ELR (cell line): ENCODE data around the gene VPS13A.

Source experiments
- DNase-seq: peaks from one replicate; pipeline ENCODE4 v3.0.0-alpha.2; 2015; ENCODE audit warnings: low read depth

VPS13A gene

DNA sequence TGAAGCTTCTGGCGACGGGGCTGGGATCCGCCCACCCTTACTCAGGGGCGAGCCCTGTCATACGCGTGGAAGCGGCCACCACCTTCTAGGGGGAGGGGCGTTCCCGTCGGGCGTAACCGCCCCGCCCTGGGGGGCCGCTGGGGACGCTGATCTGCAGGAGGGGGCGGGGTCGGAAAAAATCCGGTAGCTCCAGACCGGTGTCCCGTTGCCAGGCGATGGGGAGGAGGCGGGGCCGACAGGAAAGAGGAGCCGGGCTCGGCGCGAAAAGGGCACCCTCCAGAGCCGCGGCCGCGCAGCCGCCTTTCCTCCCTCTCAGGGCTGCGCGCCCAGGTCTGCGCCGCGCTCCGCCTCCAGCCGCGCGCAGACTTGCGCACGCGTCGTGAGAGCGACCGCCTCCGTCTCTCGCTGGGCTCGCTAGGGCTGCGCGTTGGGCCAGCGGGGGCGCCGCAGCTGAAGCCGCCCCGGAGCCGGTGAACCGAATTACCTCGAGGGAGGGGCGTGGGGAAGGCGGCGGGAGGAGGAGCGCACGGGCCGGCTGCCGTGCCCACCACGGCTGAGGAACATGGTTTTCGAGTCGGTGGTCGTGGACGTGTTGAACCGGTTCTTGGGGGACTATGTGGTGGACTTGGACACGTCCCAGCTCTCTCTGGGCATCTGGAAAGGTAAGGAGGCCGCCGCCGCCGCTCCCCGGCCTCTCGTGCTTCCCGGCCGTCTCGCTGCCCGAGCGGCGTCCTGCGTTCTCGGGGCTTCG lies at the start of gene VPS13A:
TSS of gene VPS13A (plus strand) at position 392 of the 751 bp plus-strand sequence. CDS start at position 563, 171 bp downstream.
- peak; percentile 97 for DNase-seq

DNA sequence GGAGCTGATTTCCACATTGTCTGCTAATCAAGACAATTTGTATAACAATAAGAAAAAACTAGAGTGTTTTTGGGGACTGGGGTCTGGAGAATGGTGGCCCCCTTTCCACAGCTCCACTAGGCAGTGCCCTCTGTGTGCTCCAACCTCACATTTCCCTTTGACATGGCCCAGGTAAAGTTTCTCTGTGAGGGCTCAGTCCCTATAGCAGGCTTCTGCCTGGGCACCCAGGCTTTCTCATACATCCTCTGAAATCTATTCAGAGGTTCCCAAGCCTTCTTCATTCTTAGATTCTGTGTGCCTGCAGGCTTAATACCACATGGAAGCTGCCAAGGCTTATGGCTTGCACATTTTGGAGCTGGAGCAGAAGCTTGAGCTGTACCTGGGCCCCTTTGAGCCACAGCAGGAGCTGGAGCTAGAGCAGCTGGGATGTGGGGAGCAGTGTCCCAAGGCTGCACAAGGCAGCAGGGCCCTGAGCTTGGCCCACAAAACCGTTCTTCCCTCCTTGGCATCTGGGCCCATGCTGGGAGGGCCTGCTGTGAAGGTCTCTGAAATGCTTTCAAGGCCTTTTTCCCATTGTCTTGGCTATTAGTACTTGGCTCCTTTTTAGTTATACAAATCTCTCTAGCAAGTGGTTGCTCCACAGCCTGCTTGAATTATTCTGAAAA lies 49.1 kb upstream of the VPS13A start:
- DNase-seq: no peak

DNA sequence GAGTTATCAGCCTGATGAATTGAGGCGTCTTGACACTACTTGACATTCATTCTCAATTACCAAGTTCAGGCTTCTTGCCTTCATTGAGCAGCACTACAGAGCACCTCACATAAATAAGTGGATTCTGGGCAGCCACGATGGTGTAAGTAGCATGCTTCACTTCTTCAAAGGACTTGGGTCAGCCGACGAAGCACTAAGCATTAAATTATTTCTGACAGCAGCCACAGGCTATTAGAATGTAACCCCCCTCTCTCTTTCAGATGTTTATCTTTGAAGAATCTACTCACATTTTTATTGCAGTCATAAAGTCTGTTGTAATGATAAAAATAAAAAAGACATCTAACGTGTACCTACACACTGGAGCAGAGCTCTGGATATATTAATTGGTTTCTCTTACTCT lies 45.9 kb upstream of the VPS13A start:
- no peak for DNase-seq

DNA sequence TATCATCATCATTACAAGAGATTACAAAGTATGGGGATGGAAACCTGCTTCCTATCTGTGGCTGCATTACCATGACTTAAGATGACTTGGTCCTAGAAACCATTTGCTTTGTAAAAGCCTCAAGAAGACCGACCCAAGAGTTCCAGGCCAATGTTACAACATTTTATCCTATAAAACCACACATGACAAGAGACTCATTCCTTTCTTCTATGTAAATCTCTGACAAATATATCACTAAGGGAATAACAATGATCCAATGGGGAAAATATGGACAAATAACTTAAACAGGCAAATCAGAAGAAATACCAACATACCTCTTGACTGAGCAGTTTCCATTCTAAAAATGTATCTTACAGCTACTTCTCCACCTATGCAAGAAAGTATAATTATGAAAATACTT lies 44.3 kb upstream of the VPS13A start:
- DNase-seq: no peak

DNA sequence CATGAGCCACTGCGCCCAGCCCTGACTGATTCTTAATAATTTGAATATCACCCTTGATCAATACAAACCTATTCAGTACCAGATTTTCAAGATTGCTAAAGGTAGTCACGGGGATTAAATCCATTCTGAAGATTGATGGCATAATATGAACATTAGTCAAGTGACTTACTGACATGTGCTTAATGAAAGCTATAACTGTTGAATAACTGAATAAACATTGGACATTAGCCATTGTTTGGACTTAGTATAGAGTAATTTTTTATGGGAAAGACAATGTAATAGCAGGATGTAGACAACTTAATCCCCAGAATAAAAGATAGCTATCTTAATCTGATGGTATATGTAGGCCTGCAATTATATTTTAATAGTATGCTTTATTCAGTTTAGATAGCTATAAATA lies 35.0 kb upstream of the VPS13A start:
- no peak for DNase-seq

DNA sequence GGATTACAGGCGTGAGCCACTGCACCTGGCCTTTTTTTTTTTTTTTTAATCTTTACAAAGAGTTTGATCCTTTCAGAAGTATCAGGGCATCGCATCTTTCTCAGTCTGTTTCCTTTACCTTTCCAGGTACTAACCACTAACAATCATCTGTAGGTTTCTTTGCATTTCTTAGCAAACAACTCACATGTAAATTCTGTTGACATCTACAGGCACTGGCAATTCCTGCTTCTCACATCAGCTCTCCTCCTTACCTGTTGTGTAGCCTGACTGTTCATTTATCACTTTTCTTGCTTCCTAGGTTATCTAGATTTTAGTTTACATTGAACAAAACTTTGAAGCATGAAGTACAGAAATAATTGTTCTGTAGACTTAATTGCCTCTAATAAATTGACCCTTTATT lies 27.5 kb upstream of the VPS13A start:
- DNase-seq: no peak

DNA sequence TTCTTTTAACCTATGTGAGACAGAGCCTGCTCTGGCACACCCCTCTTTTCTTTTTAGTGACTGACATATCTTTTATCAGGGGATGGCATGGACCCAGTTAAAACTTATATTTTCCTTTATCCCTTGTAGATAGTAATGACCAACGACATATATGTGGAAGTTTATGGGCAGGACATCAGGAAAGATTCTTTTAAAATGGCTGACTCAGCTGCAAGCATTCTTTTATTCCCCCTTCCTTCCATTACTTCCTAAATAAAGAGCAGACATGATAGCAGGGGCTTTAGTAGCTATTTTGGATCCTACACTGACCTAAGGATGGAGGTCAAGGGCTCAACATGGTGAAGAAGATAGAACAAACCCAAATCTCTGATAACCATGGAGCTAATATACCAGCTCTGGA lies 25.0 kb upstream of the VPS13A start:
- no peak for DNase-seq

DNA sequence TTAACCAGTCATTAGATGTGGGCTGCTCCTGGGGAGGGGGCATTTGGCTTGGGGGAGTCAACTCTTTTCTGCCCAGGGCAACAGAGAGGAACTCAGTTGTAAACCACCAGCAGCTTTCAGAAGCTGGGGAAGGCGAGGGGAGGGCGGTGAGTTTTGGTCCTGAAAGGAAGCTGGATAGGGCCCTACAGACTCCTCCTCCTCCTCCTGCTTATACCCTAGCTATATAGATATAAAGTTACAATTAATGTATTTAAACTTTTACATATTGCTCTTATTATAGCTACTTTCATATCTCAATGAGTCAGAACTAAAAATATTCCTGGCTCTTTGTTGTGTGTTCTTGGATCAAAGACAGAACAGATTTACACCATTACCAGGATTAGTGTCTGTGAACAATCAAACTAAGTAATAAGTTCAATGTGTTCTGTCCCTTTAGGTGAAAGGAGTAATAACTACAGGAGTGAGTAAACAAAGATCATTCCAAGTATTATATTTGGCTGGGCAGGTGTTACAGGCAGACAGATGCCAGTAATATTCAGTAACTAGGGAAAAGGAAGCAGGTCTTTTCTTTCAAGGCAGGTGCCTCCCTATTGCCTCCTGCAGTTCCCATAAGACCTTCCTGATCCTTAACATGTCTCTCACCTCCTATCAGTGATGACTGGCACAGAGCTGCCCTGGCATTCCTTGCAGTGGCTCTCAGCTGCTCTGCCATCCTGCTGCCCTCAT lies 20.5 kb upstream of the VPS13A start:
- DNase-seq: no peak

DNA sequence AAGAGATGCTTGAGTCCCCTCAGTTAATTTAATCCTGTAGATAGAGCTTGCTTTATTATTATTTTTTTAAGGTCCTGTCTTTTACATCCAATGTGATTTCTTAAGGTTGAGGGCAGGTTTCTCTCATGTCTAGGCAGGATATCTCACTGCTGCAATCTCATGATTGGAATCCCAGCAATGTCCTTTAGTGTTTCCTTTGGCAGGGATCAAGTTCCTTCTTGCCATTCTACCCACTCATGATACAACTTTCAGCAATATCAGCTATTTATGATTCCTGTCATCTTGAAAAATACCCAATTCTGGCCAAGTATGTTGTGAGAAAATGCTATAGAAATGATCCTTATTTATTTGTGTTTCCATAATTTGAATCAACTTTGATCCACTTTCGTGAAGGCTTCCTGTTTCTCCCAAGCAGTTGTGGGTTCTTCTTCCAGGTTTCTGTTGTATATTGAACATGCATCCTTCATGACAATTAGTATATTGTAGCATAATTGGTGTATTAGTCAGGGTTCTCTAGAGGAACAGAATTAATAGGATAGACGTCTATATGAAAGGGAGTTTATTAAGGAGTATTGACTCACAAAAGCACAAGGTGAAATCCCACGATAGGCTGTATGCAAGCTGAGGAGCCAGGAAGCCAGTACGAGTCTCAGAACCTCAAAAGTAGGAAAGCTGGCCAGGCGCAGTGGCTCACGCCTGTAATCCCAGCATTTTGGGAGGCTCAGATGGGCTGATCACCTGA lies 18.4 kb upstream of the VPS13A start:
- peak; percentile 9 for DNase-seq

DNA sequence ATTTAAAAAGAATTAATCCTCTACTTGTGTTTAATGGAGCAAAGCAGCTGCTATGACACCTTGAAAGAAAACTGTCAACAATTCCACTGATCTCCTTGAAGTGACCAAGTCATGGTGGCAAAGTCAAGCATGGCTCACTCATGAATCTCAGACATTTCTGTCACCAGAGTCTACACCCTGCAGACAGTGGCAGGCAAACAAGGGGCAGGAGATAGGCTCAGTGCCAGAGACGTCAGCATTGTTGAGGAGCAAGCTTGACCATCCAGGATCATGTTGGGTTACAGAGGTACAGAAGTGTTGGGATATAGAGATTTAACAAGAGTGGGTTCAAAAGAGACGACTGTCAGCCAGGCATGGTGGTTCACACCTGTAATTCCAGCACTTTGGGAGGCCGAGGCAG lies 16.1 kb upstream of the VPS13A start:
- DNase-seq: no peak

DNA sequence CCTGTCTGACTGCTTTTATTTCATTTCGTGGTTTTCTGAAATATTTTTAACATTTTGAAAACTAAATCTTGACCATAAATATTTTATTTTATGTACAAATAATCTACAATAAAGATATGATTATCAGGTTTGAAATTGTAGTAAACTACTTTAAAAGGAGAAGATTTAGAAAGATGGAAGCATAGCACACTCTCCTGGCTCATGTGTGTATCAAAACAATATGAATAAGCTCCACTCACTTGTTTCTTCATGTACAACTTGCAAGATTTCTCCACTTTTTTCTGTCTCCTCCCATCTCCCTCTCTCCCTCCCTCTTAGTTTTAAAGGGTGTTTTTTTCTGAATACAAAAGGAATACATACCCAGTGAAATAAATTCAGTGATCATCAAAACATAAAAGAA lies 15.4 kb upstream of the VPS13A start:
- no peak for DNase-seq

DNA sequence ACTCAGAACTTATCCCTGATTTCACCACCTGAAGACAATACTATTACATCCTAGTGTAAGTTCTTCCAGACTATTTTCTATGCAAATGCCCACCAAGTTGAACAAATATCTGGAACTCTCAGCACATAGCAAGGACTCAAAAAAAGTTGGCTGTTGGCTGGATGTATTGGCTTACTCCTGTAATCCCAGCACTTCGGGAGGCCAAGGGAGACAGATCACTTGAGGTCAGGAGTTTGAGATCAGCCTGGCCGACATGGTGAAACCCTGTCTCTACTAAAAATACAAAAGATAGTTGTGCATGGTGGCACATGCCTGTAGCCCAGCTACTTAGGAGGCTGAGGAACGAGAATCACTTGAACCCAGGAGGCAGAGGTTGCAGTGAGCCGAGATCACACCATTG lies 15.0 kb upstream of the VPS13A start:
- DNase-seq: no peak

DNA sequence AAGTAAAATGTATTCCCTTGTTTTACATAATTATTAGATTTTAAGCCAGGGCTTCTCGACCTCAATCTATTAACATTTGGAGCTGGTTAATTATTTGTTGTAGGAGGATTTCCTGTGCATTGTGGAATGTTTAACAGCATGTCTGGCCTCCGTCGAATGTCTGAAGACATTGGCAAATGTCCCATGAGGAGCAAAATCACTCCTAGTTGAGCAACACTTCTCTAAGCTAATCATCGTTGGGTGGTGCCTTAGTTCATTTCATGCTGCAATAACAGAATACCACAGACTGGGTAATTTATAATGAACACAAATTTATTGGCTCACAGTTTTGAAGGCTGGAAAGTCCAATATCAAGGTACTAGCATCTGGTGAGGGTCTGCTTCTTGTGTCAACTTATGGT lies 13.4 kb upstream of the VPS13A start:
- DNase-seq: peak; percentile 6

DNA sequence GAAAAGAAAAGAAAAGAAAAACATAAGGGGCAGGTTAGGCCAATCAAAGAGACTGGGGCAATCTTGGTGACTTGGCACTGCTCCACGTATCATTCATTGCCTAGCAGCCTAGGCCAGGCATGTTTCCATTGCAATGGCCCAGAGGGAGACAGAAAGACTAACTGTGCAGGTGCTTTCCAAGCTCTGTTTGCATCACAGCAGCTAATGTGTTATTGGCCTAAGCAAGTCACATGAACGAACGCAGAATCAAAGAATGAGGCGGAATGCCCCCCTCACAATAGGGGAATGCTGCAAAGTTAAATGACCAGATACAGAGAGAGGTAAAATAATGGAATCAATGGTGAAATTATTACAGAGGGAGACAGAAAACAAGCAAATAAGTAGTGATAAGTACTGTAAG lies 11.1 kb upstream of the VPS13A start:
- DNase-seq: no peak

DNA sequence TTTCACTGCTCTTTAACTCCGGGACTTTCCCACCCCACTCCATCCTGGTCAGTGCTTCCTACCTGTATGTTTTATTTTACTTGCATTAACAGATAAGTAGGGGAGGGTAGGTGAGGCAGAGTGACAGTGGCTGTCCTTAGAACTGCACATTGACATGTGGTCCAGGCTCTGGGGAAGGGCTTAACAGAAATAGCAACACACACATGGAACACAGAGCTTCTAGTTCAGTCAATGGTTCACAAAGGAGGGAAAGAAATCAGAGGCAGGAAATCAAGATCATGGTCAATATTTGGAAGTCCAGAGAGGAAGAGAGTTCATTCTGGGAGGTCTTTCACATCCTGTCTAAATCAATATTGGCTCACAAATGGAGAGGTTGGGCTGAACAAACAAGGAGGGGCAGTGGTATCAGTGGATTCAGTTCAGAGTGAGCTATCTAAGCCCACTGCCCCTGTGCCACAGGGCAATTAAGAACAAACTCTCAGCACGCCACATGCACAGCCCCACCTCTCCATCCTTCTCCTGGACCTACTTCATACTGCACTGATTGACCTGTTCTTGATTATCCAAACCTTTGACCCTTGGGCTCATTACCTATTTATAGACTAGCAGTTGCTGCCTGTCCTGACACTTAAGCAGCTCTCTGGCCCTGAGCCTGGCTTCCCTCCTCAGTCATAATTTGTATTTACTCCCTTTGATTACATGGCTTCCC lies 6.2 kb upstream of the VPS13A start:
- no peak for DNase-seq

DNA sequence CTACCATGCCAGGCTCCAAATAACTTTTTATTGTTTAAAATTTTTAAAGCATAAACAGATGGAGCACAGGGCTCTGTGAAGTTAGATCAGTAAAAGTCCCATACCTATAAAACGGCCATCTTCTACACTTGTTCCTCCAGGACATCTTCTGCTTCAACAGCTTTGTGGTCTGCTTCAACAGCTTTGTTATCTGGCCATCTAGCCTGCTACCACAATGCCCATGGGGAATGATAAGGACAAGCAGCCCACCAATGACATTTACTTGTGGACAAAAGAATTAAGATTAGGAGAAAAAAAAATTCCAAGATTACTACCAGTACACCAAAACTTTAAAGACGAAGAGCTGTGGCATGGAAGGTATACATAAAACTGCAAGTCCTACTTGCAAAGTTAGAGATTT lies 2.2 kb upstream of the VPS13A start:
- DNase-seq: no peak

DNA sequence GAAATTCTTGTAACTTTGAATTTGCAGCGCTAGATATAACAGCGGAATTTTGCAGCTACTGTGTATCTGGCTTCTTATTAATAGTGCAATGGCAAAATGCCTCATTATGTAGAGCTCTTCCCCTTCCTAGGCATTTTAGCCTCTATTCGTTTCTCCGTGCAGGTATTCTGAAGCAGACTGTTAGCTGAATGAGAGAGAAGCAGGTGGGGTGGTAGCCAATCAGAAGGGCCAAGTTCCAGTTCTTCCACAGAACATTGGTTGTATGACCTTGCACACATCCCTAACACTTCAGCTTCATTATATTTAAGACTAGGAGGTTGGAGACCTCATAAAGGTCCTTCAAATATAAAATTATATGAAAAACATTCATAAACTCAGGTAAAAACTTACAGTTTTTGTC lies 1.2 kb upstream of the VPS13A start:
- no peak for DNase-seq

DNA sequence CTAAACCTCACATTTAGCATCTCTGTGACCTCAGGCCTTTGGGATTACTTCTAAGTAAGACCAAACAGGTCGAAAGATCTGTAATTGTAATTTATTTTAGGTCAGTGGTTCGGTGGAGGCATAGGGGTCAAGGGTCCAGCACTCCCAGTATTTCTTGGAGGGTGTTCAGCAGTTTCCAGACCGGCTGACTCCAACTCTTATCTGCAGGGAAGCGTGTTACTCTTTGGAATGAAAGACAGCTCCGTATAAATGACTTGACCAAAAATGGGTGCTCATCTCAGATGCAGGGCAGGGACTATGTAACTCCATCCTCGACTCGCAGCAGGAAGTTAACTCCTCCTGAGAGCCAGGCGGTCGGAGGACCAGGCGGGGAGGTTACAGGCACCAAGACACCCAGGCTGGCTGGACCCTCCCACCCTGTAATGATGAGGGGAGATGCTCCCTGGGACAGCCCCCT lies 620 bp upstream of the VPS13A start:
- DNase-seq: no peak

DNA sequence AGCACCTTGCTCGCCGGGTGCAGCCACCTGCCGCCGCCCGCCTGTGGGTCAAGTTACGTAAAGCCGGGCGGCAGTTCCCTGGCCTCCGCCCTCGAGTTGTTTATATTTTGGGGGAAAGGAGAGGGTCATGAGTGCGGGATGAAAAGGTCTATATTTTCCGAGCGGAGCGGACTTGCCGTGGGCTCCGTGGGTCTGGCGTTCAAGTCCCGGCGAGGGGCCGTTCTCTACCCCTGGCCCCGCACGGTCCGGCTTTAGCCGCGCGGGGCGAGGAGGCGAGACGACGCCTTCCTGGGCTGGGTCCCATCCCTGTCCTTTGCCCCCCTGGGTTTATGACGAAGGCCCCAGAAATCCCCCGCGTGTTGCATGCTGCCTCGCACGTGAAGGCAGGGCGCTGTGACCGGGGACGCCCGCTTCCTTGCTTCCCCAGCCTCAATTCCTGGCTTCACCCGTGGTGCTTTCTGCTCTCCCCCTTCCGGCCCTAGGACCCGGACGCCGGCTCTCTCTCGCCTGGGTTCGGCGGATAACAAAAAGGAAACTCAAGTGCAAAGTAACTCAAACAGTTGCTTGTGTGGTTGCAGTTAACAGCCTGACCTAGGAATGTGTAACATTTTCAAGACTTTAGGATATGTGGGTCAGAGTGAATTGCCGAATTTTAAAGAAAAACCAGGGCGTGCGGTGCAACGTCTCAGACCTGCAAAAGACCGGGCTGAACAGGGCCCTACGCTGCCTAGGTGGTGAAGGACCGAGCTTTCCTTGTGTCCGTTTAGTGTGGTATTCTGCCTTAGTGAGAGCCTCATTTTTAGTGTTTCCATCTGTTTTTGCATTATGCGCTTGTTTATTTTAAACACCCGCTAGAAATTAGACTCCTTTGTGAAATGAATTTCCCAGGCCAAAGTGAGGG lies 810 bp downstream of the VPS13A start:
- DNase-seq: peak; percentile 73

DNA sequence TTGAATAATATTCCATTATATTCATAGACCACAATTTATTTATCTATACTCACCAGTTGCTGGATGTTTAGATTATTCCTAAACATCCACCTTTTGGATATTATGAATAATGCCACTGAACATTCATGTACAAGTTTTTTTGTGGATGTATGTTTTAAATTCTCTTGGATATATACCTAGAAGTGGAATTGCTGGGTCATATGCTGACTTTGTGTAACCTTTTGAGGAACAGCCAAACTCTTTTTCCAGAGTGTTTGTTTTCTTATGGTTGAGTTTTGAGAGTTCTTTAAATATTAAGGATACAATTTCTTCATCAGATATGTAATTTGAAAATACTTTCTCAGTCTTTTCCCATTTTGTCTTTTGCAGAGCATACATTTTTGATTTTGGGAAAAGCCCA lies 2.7 kb downstream of the VPS13A start:
- DNase-seq: no peak

DNA sequence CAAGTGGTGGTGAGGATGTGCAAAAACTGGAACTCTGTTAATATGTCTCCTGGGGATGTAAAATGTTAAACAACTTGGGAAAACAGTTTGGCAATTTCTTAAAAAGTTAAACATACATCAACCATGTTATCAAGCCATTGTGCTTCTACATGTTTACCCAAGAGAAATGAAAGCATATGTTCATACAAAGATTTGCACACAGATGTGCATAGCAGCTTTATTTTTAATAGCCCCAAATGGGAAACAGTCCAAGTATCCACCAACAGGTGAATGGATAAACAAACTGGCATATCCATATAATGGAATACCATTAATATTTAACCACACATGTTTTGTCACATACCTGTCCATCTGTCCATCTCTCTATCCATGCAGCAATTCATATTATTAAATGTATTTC lies 6.2 kb downstream of the VPS13A start:
- no peak for DNase-seq
